Loucy (cell line): ENCODE data around the gene LTK.

Experiments
- H2AFZ ChIP-seq: fragments of 200-600 bp; sonication (generic); 2 replicates; pipeline ENCODE4 v1.6.0; 2016; ENCODE audit warnings: antibody characterized with exemption, mild to moderate bottlenecking, low read length, moderate library complexity
- H3F3A ChIP-seq: fragments of 200-600 bp; 2 replicates; pipeline ENCODE4 v1.6.0; 2016; ENCODE audit warnings: antibody characterized with exemption, low read depth, mild to moderate bottlenecking
- H3K27me3 ChIP-seq: fragments of 200-600 bp; sonication (generic); 2 replicates; pipeline ENCODE4 v1.6.1; 2014; ENCODE audit warnings: low read length, mild to moderate bottlenecking; ENCODE audit not compliant: insufficient read depth, poor library complexity, severe bottlenecking
- H3K36me3 ChIP-seq: fragments of 200-600 bp; sonication (generic); 2 replicates; pipeline ENCODE4 v1.6.1; 2016; ENCODE audit warnings: low read length; ENCODE audit not compliant: insufficient read depth
- H3K4me1 ChIP-seq: fragments of 200-600 bp; sonication (generic); 2 replicates; pipeline ENCODE4 v1.5.1; 2014; ENCODE audit warnings: low read length, mild to moderate bottlenecking; ENCODE audit not compliant: insufficient read depth, poor library complexity, severe bottlenecking
- H3K4me2 ChIP-seq: fragments of 200-600 bp; sonication (generic); 2 replicates; pipeline ENCODE4 v1.6.0; 2014; ENCODE audit warnings: antibody characterized with exemption, low read length, low read depth, mild to moderate bottlenecking; ENCODE audit not compliant: poor library complexity, severe bottlenecking
- H3K4me3 ChIP-seq: fragments of 200-600 bp; sonication (generic); 2 replicates; pipeline ENCODE4 v1.5.1; 2014; ENCODE audit warnings: low read length, mild to moderate bottlenecking, mixed read lengths; ENCODE audit not compliant: poor library complexity, severe bottlenecking
- H3K79me2 ChIP-seq: fragments of 200-600 bp; sonication (generic); 2 replicates; pipeline ENCODE4 v1.6.1; 2014; ENCODE audit warnings: low read length; ENCODE audit not compliant: insufficient read depth
- H3K9ac ChIP-seq: fragments of 200-600 bp; sonication (generic); 2 replicates; pipeline ENCODE4 v1.6.0; 2014; ENCODE audit warnings: mild to moderate bottlenecking, low read depth, low read length, moderate library complexity; ENCODE audit not compliant: poor library complexity, severe bottlenecking
- H3K9me2 ChIP-seq: fragments of 200-600 bp; sonication (generic); replicated peaks from 2 replicates; pipeline ENCODE4 v1.6.1; 2016; ENCODE audit warnings: low read depth, low read length, mixed read lengths
- H3K9me3 ChIP-seq: fragments of 200-600 bp; sonication (generic); 2 replicates; pipeline ENCODE4 v1.6.1; 2014; ENCODE audit warnings: mild to moderate bottlenecking, antibody characterized with exemption, low read length, low read depth; ENCODE audit not compliant: insufficient read depth
- H4K20me1 ChIP-seq: fragments of 200-600 bp; sonication (generic); 2 replicates; pipeline ENCODE4 v1.6.0; 2014; ENCODE audit warnings: antibody characterized with exemption, low read length, mild to moderate bottlenecking; ENCODE audit not compliant: insufficient read depth, poor library complexity, severe bottlenecking
- EZH2phosphoT487 ChIP-seq: fragments of 200-600 bp; IDR thresholded peaks from 2 replicates; pipeline ENCODE4 v1.6.1; 2018; ENCODE audit warnings: antibody characterized with exemption, mild to moderate bottlenecking, moderate library complexity, borderline replicate concordance
- TF ChIP-seq, protein P1 (sequence below): fragments of 200-600 bp; sonication (generic); conservative IDR thresholded peaks from 2 replicates; pipeline ENCODE4 v1.5.1; 2014; ENCODE audit warnings: mild to moderate bottlenecking, antibody characterized with exemption, low read length

The LTK gene

DNA sequence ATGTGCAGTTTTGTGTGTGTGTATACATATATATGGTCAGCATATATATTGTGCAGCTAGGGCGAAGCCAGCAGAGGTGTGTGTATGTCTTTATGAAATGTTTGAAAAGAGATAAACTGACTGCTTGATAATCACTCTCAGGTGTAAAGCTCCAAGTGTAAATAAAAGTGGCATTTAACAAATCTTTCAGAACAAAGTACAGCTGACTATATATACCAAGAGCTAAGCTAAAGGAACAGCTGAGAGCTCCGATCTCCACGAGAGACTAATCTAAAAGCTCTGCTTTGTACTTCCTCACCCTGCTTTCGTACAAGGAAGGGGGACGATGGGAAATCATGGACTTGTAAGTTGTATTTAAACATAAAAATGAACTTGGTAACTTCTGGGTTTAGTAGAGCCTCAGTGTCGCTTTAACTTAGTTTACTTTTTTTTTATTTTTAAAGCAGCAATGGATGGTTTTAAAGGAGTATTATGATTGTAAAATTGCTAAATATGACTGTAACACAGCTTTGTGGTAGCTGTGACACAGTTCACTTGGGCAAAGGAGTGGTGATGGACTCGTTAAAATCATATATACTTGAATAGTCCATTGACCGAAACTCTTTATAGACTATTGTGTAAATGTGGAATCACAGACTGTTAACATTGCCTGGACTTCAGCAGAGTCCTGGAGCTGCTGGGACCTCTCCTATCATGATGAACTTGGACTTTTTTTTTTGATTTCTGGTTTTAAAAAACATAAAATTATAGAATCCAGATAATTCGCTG lies 31.3 kb downstream of the LTK start:
- Histone ChIP-seq H3K79me2 (no peaks in the 10 kb centered on the region), H3K36me3 (peaks cover 54% of the 10 kb centered on the region), H3K9ac (no peak overlapping the region), H3F3A (no peaks in the 10 kb centered on the region; the same call in 1 of the 2 replicates), H3K4me3 (no peak overlapping the region), H4K20me1 (no peaks in the 10 kb centered on the region), H3K9me3 (no peaks in the 10 kb centered on the region), H3K27me3 (no peaks in the 10 kb centered on the region), H3K9me2 (no peaks in the 10 kb centered on the region), H2AFZ (no peak overlapping the region), H3K4me1 (no peaks in the 10 kb centered on the region), H3K4me2 (no peak overlapping the region)
- TF ChIP-seq EZH2phosphoT487: no peak
- TF ChIP-seq, protein P1, sequence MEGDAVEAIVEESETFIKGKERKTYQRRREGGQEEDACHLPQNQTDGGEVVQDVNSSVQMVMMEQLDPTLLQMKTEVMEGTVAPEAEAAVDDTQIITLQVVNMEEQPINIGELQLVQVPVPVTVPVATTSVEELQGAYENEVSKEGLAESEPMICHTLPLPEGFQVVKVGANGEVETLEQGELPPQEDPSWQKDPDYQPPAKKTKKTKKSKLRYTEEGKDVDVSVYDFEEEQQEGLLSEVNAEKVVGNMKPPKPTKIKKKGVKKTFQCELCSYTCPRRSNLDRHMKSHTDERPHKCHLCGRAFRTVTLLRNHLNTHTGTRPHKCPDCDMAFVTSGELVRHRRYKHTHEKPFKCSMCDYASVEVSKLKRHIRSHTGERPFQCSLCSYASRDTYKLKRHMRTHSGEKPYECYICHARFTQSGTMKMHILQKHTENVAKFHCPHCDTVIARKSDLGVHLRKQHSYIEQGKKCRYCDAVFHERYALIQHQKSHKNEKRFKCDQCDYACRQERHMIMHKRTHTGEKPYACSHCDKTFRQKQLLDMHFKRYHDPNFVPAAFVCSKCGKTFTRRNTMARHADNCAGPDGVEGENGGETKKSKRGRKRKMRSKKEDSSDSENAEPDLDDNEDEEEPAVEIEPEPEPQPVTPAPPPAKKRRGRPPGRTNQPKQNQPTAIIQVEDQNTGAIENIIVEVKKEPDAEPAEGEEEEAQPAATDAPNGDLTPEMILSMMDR: no peak

- TF ChIP-seq, protein P1: no peak
- no peak for TF ChIP-seq EZH2phosphoT487
- H3K4me1 ChIP-seq: no peaks in the 10 kb centered on the region
- no peak overlapping the region for H2AFZ ChIP-seq
- H3K36me3 ChIP-seq: peaks cover 71% of the 10 kb centered on the region
- H3K79me2 ChIP-seq: no peaks in the 10 kb centered on the region
- no peak overlapping the region for H3K4me2 ChIP-seq
- no peaks in the 10 kb centered on the region for H3K9me2 ChIP-seq
- H4K20me1 ChIP-seq: no peaks in the 10 kb centered on the region
- no peaks in the 10 kb centered on the region for H3K9me3 ChIP-seq
- H3K27me3 ChIP-seq: no peaks in the 10 kb centered on the region
- no peak overlapping the region for H3K4me3 ChIP-seq
- no peaks in the 10 kb centered on the region; the same call in 1 of the 2 replicates for H3F3A ChIP-seq
- no peak overlapping the region for H3K9ac ChIP-seq
Measured at GRCh38 chr15:41480396-41481140, 33.1 kb downstream of the LTK start.

GRCh38 chr15:41476416-41477048 lies 37.1 kb downstream of the LTK start:
- Histone ChIP-seq H3F3A (no peaks in the 10 kb centered on the region), H3K4me3 (no peak overlapping the region), H2AFZ (no peak overlapping the region), H3K9ac (no peak overlapping the region), H3K9me2 (no peaks in the 10 kb centered on the region), H3K27me3 (no peaks in the 10 kb centered on the region), H3K36me3 (peaks cover 82% of the 10 kb centered on the region), H3K9me3 (no peaks in the 10 kb centered on the region), H3K4me1 (peaks cover 5% of the 10 kb centered on the region), H4K20me1 (no peaks in the 10 kb centered on the region), H3K4me2 (no peak overlapping the region), H3K79me2 (no peaks in the 10 kb centered on the region)
- no peak for TF ChIP-seq EZH2phosphoT487
- TF ChIP-seq, protein P1: no peak
